Nephron (organoid): Measurements from ENCODE around the gene UBL7.

Experiments used
- H3K27ac Mint-ChIP-seq, 3 experiments: 2 replicates each; pipeline ENCODE4 v1.8.0; 2020; ENCODE audit warnings: mixed read lengths in 3 of 3, mild to moderate bottlenecking in 2 of 3, moderate library complexity in 1 of 3
- H3K27me3 Mint-ChIP-seq: 2 replicates; pipeline ENCODE4 v1.8.0; 2021; ENCODE audit warnings: low read depth, mild to moderate bottlenecking, moderate library complexity, mixed read lengths
- H3K36me3 Mint-ChIP-seq: 2 replicates; pipeline ENCODE4 v1.8.0; 2020; ENCODE audit warnings: low read depth, mixed read lengths
- H3K4me1 Mint-ChIP-seq: 2 replicates; pipeline ENCODE4 v1.8.0; 2020; ENCODE audit warnings: mixed read lengths
- H3K4me3 Mint-ChIP-seq, 3 experiments: 2 replicates each; pipeline ENCODE4 v1.8.0; 2020; ENCODE audit warnings: mild to moderate bottlenecking in 3 of 3, mixed read lengths in 3 of 3, moderate library complexity in 2 of 3
- H3K9me3 Mint-ChIP-seq: 2 replicates; pipeline ENCODE4 v1.8.0; 2020; ENCODE audit warnings: mixed read lengths
- TF ChIP-seq, protein P1 (sequence below), 3 experiments: fragments of 200-600 bp; sonication (generic); IDR thresholded peaks; one replicate each; pipeline ENCODE4 v1.5.0; 2021; ENCODE audit warnings: antibody characterized with exemption in 3 of 3; ENCODE audit not compliant: unreplicated experiment in 3 of 3

UBL7 gene

DNA sequence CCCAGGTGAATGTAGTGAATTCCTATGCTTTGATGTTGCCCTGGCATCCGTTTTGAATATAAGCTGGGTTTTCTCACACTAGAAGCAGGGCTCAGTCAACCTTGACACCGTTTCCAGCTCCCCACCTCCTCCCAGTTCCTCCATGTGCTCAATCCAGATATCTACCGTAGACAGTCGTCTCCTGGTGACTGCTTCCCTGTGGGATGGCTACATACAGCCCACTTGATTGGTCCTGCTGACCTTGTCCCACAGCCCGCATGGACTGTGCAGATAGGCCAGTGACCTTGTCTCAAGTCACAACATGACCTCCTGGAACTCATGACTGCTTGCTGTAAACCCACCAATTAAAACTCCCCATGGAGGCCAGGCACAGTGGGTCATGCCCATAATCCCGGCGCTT, 35.3 kb downstream of the UBL7 start:
- TF ChIP-seq, protein P1, sequence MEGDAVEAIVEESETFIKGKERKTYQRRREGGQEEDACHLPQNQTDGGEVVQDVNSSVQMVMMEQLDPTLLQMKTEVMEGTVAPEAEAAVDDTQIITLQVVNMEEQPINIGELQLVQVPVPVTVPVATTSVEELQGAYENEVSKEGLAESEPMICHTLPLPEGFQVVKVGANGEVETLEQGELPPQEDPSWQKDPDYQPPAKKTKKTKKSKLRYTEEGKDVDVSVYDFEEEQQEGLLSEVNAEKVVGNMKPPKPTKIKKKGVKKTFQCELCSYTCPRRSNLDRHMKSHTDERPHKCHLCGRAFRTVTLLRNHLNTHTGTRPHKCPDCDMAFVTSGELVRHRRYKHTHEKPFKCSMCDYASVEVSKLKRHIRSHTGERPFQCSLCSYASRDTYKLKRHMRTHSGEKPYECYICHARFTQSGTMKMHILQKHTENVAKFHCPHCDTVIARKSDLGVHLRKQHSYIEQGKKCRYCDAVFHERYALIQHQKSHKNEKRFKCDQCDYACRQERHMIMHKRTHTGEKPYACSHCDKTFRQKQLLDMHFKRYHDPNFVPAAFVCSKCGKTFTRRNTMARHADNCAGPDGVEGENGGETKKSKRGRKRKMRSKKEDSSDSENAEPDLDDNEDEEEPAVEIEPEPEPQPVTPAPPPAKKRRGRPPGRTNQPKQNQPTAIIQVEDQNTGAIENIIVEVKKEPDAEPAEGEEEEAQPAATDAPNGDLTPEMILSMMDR (IDR thresholded peaks at IDR 0.05; ENCODE audit: unreplicated experiment in 3 of 3): no peak
- H3K36me3 Mint-ChIP-seq: no peaks in the 10 kb centered on the region
- H3K4me3 Mint-ChIP-seq: no peak overlapping the region
- no peaks in the 10 kb centered on the region for H3K9me3 Mint-ChIP-seq
- H3K27me3 Mint-ChIP-seq: peaks cover 10% of the 10 kb centered on the region
- peak overlapping the region in 1 of 3 experiments; percentile 35 for H3K27ac Mint-ChIP-seq
- H3K4me1 Mint-ChIP-seq: peaks cover 59% of the 10 kb centered on the region

DNA sequence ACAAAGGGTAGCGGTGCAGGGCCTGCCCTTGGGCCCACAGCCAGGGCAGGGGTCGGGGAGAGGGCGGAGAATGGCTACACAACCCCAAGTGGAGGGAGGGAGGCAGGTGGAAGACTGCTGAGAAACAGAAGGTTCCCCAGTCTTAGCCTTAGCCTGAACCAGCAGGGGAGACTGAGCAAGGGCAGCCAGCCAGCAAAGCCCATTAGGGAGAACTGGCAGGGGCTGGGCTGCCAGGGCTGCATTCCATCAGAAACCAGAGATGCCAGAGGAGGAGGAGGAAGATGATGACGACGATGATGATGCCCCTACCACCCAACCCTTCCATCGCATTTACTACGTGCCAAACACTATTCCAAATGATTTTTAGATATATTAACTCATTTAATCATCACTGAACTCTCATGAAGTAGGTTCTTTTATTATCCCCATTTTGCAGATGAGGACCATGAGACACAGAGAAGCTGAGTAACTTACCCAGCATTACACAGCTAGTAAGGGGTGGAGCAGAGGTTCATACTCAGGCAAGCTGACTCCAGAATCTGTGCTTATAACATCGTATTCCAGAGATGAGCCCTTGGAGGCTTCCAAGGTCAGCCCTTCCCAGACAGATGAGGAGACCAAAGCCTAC, 35.9 kb downstream of the UBL7 start:
- Mint-ChIP-seq H3K9me3 (no peaks in the 10 kb centered on the region), H3K4me3 (no peak overlapping the region), H3K27me3 (peaks cover 13% of the 10 kb centered on the region), H3K27ac (peak overlapping the region in 1 of 3 experiments; percentile 83), H3K36me3 (no peaks in the 10 kb centered on the region), H3K4me1 (peaks cover 63% of the 10 kb centered on the region)
- TF ChIP-seq, protein P1 (IDR thresholded peaks at IDR 0.05; ENCODE audit: unreplicated experiment in 3 of 3): no peak

DNA sequence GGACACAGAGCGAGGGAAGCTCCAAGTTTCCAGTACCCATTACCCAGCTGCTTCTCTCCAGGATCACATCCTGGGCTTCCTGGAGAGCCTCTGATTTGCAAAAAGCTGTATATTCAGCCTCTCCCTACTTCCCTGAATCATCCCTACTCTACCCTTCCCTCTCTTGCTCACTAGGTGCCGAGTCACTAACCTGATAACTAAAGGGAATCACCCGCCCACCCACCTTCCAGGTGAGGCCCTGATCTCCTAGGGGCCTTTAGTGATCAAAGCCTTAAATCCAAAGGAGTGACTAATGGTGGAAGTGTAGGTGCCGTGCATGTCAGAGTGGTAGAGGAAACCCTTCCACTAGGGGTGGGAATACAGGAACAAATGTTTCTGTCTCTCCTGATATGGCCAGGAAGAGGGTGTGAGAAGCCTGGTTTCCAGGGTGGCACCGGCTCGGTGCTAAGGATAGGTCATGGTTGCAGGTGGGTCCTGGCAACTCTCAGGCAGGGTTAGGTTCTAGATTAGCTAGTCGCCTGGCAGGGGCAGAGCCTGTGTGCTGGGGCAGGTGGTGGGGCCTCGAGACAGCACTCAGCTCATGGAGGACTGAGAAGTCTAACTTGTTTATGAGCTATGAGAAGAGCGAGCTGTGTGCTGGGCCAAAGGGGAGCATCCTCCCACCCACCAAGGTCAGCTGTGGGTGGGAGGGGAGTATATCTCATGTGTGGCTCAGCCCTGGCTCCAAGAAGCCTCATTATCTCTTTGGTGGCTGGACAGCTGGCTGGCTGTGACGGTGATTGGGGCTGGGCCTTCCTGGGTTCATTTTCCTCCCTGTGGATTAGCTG, 37.3 kb downstream of the UBL7 start:
- H3K36me3 Mint-ChIP-seq: no peaks in the 10 kb centered on the region
- peak overlapping the region; percentile 83 to 94 (median 87) for H3K27ac Mint-ChIP-seq
- peaks cover 10% of the 10 kb centered on the region for H3K27me3 Mint-ChIP-seq
- H3K4me3 Mint-ChIP-seq: peak overlapping the region in 2 of 3 experiments; percentile 15 to 29
- H3K4me1 Mint-ChIP-seq: peaks cover 63% of the 10 kb centered on the region
- H3K9me3 Mint-ChIP-seq: no peaks in the 10 kb centered on the region
- TF ChIP-seq, protein P1 (IDR thresholded peaks at IDR 0.05; ENCODE audit: unreplicated experiment in 3 of 3): no peak

DNA sequence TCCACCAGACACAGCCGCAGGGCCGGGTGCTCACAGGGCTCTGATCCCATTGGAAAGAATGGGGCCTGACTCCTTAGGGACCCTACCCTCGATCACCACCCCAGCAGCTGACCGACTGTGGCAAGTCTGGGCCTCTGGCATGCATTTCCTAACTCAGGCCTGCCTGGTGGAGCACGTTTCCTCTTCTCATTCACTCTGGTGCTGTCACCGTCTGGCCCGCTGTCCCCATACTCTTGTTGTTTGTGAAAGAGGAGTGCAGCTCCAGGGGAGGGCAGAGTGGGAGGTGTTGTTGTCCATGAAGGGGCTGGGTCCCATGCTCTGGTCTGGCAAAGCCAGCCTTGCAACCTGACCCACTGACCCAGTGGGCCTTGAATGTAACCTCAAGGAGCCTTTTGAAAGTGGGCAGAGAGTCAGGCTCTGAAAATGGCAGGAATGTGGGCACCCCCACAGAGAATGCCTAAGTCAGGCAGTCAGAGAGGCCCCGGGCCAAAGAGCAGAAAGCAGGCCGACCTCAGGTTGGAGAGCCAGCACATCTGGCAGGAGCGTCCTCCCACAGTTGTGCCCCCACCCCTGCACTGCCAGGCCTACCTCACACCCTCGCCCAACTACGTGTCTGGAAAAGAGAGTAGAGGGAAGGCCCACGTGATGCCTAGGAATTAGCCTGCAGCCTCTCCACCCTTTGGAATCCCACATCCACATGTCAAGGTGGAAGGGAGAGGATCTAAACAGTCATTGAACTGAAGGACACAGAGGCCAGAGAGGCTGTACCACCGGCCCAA, 38.1 kb downstream of the UBL7 start:
- Mint-ChIP-seq H3K36me3 (no peaks in the 10 kb centered on the region), H3K9me3 (no peaks in the 10 kb centered on the region), H3K4me1 (peaks cover 57% of the 10 kb centered on the region), H3K4me3 (peak overlapping the region in 1 of 3 experiments; percentile 26), H3K27ac (peak overlapping the region; percentile 82 to 87 (median 83)), H3K27me3 (peaks cover 10% of the 10 kb centered on the region)
- TF ChIP-seq, protein P1 (IDR thresholded peaks at IDR 0.05; ENCODE audit: unreplicated experiment in 3 of 3): no peak

DNA sequence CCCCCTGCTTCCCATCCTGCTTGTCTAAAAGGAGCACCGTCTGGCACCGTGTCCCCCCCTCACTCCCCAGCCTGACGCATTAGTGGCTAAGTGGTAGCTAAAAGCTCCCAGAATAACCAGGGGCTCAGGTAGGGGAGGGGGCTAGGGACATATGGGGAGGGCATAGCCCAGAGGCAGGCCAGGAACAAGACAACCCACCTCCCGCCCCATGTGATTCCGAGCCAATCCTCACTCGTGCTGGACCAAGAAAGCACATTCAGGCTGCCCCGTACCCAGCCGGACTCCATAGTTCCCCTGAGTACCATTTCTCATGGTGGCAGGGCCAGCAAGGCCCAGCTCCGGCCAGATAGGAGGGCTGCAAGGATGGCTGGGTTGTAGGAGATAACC, 38.7 kb downstream of the UBL7 start:
- Mint-ChIP-seq H3K27ac (peak overlapping the region; percentile 70 to 87 (median 82)), H3K4me3 (no peak overlapping the region), H3K36me3 (no peaks in the 10 kb centered on the region), H3K4me1 (peaks cover 57% of the 10 kb centered on the region), H3K27me3 (peaks cover 5% of the 10 kb centered on the region), H3K9me3 (no peaks in the 10 kb centered on the region)
- TF ChIP-seq, protein P1 (IDR thresholded peaks at IDR 0.05; ENCODE audit: unreplicated experiment in 3 of 3): no peak
